SU-DHL-6 (cell line): Measurements from ENCODE around the gene CCDC74A.

ENCODE experiments used
- EZH2phosphoT487 ChIP-seq: fragments of 200-600 bp; sonication (generic), shearing (Covaris generic); conservative IDR thresholded peaks from 2 replicates; pipeline ENCODE4 v1.6.1; 2018; ENCODE audit warnings: mild to moderate bottlenecking, antibody characterized with exemption, low read length, moderate library complexity, mixed read lengths
- TF ChIP-seq, protein P1 (sequence below): fragments of 200-600 bp; sonication (generic); IDR thresholded peaks from one replicate; pipeline ENCODE4 v1.5.1; 2017; ENCODE audit warnings: antibody characterized with exemption, mild to moderate bottlenecking, low read length, moderate library complexity; ENCODE audit not compliant: insufficient read depth, poor library complexity, severe bottlenecking

DNA sequence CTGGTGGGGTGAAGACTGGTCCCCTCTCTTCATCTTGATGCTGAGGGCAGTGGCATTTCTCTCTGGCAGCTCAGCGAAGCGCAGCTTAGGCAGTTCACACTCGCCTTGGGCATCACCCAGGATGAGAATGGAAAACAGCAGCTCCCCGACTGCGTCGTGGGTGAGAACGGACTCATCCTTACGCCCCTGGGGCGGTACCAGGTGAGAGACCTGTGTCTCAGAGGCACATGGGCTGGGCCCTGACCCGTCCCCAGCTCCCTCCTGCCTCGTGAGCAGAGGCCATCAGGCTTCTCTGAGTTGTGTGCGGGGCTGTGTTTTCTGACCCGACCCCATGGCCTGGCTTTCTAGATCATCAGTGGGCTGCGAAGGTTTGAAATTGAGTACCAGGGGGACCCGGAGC is 8.2 kb upstream of the CCDC74A start:
- TF ChIP-seq, protein P1, sequence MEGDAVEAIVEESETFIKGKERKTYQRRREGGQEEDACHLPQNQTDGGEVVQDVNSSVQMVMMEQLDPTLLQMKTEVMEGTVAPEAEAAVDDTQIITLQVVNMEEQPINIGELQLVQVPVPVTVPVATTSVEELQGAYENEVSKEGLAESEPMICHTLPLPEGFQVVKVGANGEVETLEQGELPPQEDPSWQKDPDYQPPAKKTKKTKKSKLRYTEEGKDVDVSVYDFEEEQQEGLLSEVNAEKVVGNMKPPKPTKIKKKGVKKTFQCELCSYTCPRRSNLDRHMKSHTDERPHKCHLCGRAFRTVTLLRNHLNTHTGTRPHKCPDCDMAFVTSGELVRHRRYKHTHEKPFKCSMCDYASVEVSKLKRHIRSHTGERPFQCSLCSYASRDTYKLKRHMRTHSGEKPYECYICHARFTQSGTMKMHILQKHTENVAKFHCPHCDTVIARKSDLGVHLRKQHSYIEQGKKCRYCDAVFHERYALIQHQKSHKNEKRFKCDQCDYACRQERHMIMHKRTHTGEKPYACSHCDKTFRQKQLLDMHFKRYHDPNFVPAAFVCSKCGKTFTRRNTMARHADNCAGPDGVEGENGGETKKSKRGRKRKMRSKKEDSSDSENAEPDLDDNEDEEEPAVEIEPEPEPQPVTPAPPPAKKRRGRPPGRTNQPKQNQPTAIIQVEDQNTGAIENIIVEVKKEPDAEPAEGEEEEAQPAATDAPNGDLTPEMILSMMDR, result no peak
- TF ChIP-seq EZH2phosphoT487, result no peak
